Stimulated activated CD4-positive, alpha-beta T cell treated with anti-CD3 and anti-CD28 coated beads, Interleukin-12 subunit alpha, Interleukin-12 subunit beta, amount 100 ng/mL, for 48 hours (primary cell): ENCODE measurements around the gene DPAGT1.
A peak's percentile ranks its signal among the peaks of the same experiment; 100 is the strongest.
"Not testable (repeated sequence)": the region's sequence is repeated elsewhere in the genome, so short reads cannot be mapped to it uniquely, and the experiment has no call there.

Experiments
- DNase-seq, 3 donors: peaks; one replicate each; pipeline ENCODE4 v3.0.0-alpha.2; 2020; ENCODE audit warnings: low read depth in 2 of 3, low spot score in 1 of 3

DPAGT1 gene

GRCh38 chr11:119059128-119059527 lies 42.5 kb downstream of the DPAGT1 start:
- DNase-seq, result not testable (repeated sequence)

DNA sequence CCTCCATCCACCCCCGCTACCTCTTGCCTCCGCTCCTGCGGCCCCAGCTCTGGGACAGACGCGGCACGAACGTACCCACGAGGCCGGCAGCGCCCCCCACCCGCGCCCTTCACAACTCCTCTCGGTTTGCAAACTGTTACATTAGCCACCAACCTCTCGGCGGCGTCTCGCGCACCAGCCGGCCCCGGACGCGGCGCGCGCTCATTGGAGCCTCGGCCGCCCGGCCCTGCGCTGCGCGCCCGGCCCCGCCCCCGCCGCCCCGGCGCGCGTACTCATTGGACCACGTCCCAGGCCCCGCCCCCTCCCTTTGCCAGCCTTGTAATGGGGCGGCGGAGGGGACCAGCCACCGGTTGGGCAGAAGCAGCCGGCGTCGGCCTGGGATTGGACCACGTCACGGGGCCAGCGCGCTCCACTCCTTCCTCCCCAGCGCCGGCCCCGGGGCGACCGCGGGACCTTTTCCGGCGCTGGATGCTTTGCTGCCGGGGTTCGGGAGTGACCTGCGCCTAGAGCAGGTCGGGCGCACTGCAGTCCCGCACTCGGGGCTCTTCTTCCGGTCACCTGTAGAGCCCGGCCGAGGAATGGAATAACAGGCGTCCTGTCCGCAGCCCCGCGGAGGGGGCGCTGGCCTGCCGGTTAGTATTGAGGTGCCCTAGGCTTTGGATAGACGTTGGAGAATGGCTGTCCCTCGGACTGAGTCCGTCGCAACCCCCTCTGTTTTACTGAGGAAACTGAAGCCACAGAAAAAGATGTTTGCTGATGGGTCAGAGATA lies 44.5 kb downstream of the DPAGT1 start, which contains the start of gene HYOU1:
Gene HYOU1 (minus strand): TSS at position 206 of the 770 bp plus-strand sequence. CDS start 1,045 bp downstream, outside the sequence.
- DNase-seq, result peak; percentile 96 to 100 (median 96)

DNA sequence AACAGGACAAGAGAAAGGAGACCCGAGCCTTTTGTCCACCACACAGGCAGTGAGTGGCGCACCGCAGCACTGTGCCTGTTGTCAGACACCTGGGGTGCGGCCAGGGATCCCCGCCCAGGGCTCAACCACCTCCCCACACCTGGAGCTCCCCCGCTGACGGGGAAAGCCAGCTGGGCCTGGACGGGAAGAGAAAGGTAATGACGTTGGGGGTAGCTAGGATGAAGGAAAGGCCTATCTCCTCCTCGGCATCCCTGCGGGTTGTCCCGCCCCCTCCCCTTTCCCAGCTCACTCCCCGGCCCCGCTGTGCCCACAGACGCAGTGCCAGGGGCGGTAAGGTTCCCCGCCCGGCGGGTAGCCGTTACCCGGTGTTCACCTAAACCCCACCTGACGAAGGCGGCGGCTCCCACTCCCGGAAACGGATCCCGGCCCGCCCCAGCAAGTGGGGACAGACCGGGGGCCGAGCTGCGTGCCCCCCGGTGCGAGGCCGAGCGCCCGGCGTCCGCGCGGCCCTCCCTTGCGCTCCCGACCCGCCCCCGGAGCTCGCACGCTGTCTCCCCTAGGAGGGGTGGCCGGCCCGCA lies 45.1 kb downstream of the DPAGT1 start:
- no peak for DNase-seq

DNA sequence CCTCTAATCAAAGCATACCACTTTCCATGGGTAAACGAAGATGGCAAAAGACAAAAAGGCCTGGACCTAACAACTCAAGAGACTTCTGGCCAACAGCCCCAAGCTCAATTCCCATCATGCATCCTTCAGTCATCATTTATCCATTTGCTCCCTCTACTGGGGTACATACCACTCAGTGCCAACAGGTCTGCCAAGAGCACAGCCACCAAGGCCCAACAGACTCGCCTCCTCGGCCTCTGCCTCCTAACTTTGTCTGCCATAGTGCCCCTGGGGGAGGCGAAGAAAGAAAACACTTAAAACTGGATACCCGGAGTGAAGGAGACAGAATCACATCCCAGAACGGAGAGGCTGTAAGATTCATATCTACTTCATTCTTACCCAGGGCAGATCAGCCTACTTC lies 45.8 kb downstream of the DPAGT1 start:
- DNase-seq, result no peak

GRCh38 chr11:119054418-119054817 lies 47.2 kb downstream of the DPAGT1 start:
- DNase-seq, result no peak

DNA sequence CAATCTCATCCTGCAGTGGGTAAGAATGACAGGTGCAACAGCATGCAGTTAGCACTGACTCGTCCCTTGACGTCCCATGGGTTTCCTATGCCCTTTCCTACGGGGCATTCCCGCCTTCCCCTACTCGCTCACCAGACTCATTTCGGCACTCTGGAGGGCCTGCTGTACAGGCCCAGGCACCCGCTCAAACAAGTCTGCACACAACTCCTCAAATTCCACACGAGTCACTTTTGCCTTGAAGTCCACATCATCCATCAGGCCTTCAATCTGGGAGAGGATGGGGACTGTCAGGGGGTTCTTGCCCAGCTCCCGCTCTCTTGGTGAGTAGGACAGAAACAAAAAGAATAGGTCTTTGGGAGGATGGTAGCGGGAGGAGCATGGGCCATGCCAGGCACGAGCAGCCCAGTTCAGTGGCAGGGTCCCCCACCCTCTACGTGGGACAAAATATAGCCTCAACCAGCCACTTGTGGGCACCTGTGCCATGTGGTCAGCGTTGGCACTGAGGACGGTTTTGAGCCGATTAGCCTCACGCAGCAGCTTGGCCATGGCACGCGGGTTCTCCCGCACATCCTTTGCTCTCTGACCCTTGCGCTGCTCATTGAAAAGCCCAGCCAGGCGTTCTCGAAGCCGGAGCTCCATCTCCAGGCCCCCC lies 49.4 kb downstream of the DPAGT1 start:
- DNase-seq, result no peak

- DNase-seq, result no peak
Measured at GRCh38 chr11:119051440-119052162, 50.1 kb downstream of the DPAGT1 start.

GRCh38 chr11:119049081-119049480 lies 52.6 kb downstream of the DPAGT1 start:
- no peak for DNase-seq

GRCh38 chr11:119048644-119049043 lies 53.0 kb downstream of the DPAGT1 start:
- no peak for DNase-seq

- DNase-seq, result no peak
Measured at GRCh38 chr11:119047205-119047604, 54.4 kb downstream of the DPAGT1 start.
